Common myeloid progenitor, CD34-positive (primary cell): ENCODE data around the gene DAGLA.

Experiments used
- CTCF ChIA-PET: fragments of 350-600 bp; sonication (Branson Sonifier 250); formaldehyde crosslinking; loops from one replicate; lab custom pipeline; 2021; ENCODE audit warnings: antibody characterized with exemption; lab: Charles Lee
- POLR2A ChIA-PET: fragments of 350-600 bp; sonication (Branson Sonifier 250); formaldehyde crosslinking; loops from one replicate; lab custom pipeline; 2021; ENCODE audit warnings: antibody characterized with exemption; lab: Charles Lee
- DNase-seq, 3 donors: peaks; one replicate each; pipeline versions ENCODE4 v3.0.0 to v3.0.0-alpha.2; 2013
- H3K27ac ChIP-seq, 2 experiments: 1 replicate in 1 of 2; 2 replicates in 1 of 2; pipeline ENCODE4 v1.7.0; 2013; ENCODE audit warnings: inconsistent platforms in 2 of 2, low read length in 2 of 2, mild to moderate bottlenecking in 2 of 2, low read depth in 1 of 2, moderate library complexity in 1 of 2; ENCODE audit not compliant: severe bottlenecking in 2 of 2, insufficient read depth in 1 of 2, poor library complexity in 1 of 2
- H3K27me3 ChIP-seq, 5 experiments: replicated peaks in 2 of 5; 1 replicate in 3 of 5; 2 replicates in 2 of 5; pipeline versions ENCODE4 v1.6.1 to v1.7.0; 2013; ENCODE audit warnings: low read length in 4 of 5, mild to moderate bottlenecking in 2 of 5, moderate library complexity in 2 of 5, inconsistent platforms in 1 of 5; ENCODE audit not compliant: insufficient read depth in 5 of 5, control insufficient read depth in 4 of 5
- H3K36me3 ChIP-seq, 4 experiments: 1 replicate in 2 of 4; 2 replicates in 2 of 4; pipeline versions ENCODE4 v1.6.1 to v1.7.0; 2013; ENCODE audit warnings: low read length in 3 of 4, control low read depth in 1 of 4, mild to moderate bottlenecking in 1 of 4; ENCODE audit not compliant: control insufficient read depth in 4 of 4, insufficient read depth in 4 of 4
- H3K4me1 ChIP-seq, 4 experiments: 1 replicate in 3 of 4; 2 replicates in 1 of 4; pipeline versions ENCODE4 v1.6.1 to v1.7.1; 2013; ENCODE audit warnings: low read length in 3 of 4, mild to moderate bottlenecking in 3 of 4, control low read depth in 1 of 4, inconsistent platforms in 1 of 4, moderate library complexity in 1 of 4; ENCODE audit not compliant: control insufficient read depth in 4 of 4, insufficient read depth in 4 of 4; ENCODE audit errors: control extremely low read depth in 1 of 4
- H3K4me3 ChIP-seq, 7 experiments: 1 replicate in 4 of 7; 2 replicates in 3 of 7; pipeline versions ENCODE4 v1.5.1 to v1.7.0; 2013; ENCODE audit warnings: mild to moderate bottlenecking in 7 of 7, low read length in 6 of 7, moderate library complexity in 6 of 7, inconsistent platforms in 2 of 7, low read depth in 2 of 7, control low read depth in 1 of 7; ENCODE audit not compliant: insufficient read depth in 4 of 7, control insufficient read depth in 1 of 7; ENCODE audit errors: extremely low read depth in 1 of 7
- H3K9me3 ChIP-seq, 5 experiments: 1 replicate in 4 of 5; 2 replicates in 1 of 5; pipeline versions ENCODE4 v1.6.1 to v1.7.1; 2013; ENCODE audit warnings: low read length in 4 of 5, mild to moderate bottlenecking in 2 of 5, inconsistent platforms in 1 of 5, low read depth in 1 of 5, moderate library complexity in 1 of 5; ENCODE audit not compliant: control insufficient read depth in 4 of 5, insufficient read depth in 2 of 5; ENCODE audit errors: control extremely low read depth in 1 of 5
- WGBS: methylation state at CpG from one replicate; pipeline ENCODE4 v1.1.5; 2013; ENCODE audit not compliant: insufficient coverage; 5-methylcytosine and 5-hydroxymethylcytosine counted together

Gene DAGLA

DNA sequence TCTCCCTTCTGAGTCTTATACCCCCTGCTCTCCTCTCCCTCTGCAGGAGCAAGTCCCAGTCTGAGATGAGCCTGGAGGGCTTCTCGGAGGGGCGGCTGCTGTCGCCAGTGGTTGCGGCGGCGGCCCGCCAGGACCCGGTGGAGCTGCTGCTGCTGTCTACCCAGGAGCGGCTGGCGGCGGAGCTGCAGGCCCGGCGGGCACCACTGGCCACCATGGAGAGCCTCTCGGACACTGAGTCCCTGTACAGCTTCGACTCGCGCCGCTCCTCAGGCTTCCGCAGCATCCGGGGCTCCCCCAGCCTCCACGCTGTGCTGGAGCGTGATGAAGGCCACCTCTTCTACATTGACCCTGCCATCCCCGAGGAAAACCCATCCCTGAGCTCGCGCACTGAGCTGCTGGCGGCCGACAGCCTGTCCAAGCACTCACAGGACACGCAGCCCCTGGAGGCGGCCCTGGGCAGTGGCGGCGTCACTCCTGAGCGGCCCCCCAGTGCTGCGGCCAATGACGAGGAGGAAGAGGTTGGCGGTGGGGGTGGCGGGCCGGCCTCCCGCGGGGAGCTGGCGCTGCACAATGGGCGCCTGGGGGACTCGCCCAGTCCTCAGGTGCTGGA lies 63.4 kb downstream of the DAGLA start:
- peaks cover 0 to 5% (median 2%) of the 10 kb centered on the region in 4 experiments for H3K4me1 ChIP-seq
- H3K27me3 ChIP-seq, result peaks cover 0 to 2% (median 0%) of the 10 kb centered on the region in 5 experiments
- H3K36me3 ChIP-seq, result no peaks in the 10 kb centered on the region
- H3K27ac ChIP-seq, result no peak overlapping the region
- 91% methylated on average over 23 of the region's 42 CpGs for WGBS
- POLR2A ChIA-PET, result no interaction called here
- H3K4me3 ChIP-seq, result no peak overlapping the region
- CTCF ChIA-PET, result interaction anchor here (0.7 to 1.7 kb wide), 7 partner anchors 10 to 85 kb away, joined by 3 to 11 read pairs (median 3); no protein-coding TSS in a partner anchor
- no peaks in the 10 kb centered on the region for H3K9me3 ChIP-seq
- DNase-seq, result no peak

DNA sequence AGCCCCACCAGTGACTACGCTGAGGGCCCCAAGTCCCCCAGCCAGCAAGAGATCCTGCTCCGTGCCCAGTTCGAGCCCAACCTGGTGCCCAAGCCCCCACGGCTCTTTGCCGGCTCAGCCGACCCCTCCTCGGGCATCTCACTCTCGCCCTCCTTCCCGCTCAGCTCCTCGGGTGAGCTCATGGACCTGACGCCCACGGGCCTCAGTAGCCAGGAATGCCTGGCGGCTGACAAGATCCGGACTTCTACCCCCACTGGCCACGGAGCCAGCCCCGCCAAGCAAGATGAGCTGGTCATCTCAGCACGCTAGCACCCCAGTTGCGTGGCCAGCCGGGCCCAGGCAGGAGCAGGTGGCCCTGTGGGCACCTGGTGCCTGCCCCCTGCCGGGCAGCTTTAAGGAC lies 64.0 kb downstream of the DAGLA start:
- 96% methylated on average over 20 of the region's 20 CpGs for WGBS
- Histone ChIP-seq H3K4me1 (peaks cover 0 to 5% (median 2%) of the 10 kb centered on the region in 4 experiments), H3K36me3 (no peaks in the 10 kb centered on the region), H3K27ac (no peak overlapping the region), H3K27me3 (peaks cover 0 to 2% (median 0%) of the 10 kb centered on the region in 5 experiments), H3K9me3 (no peaks in the 10 kb centered on the region), H3K4me3 (no peak overlapping the region)
- DNase-seq, result no peak
- POLR2A ChIA-PET, result no interaction called here
- CTCF ChIA-PET, result interaction anchor here (1.5 to 1.7 kb wide), 5 partner anchors 10 to 54 kb away, joined by 3 to 11 read pairs (median 4); no protein-coding TSS in a partner anchor

DNA sequence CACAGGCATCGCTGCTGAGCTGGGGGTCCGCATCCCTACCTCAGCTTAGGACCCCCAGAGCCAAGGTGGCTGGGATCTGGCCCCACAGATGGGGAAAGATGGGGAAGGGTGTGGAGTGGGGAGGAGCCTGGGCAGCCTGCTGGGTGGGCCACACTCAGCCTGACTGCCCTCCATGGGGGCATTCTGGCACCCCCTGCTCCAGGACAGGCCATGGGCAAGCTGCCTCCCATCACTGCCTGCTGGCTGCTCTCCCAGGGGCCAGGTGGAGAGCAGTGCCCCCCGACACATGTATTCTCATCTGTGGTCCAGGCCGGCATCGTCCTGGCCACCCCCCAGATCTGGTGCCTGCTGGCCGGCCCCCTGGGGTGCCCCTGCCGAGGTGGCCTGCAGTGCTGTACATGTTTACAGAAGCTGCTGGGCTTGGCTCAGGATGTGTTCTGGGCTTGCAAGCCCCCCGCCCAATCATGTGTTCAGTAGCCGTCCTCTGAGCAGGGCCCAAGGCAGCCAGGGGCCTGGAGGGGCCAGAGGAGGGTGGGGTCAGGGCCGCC lies 64.5 kb downstream of the DAGLA start:
- Histone ChIP-seq H3K36me3 (no peaks in the 10 kb centered on the region), H3K4me3 (no peak overlapping the region), H3K9me3 (no peaks in the 10 kb centered on the region), H3K4me1 (peaks cover 0 to 5% (median 2%) of the 10 kb centered on the region in 4 experiments), H3K27ac (no peak overlapping the region), H3K27me3 (peaks cover 0 to 2% (median 0%) of the 10 kb centered on the region in 5 experiments)
- ChIA-PET POLR2A (no interaction called here), CTCF (interaction anchor here (1.1 to 3.2 kb wide), 7 partner anchors 11 to 54 kb away, joined by 3 to 19 read pairs (median 4); no protein-coding TSS in a partner anchor)
- DNase-seq, result no peak
- 84% methylated on average over 6 of the region's 10 CpGs for WGBS

DNA sequence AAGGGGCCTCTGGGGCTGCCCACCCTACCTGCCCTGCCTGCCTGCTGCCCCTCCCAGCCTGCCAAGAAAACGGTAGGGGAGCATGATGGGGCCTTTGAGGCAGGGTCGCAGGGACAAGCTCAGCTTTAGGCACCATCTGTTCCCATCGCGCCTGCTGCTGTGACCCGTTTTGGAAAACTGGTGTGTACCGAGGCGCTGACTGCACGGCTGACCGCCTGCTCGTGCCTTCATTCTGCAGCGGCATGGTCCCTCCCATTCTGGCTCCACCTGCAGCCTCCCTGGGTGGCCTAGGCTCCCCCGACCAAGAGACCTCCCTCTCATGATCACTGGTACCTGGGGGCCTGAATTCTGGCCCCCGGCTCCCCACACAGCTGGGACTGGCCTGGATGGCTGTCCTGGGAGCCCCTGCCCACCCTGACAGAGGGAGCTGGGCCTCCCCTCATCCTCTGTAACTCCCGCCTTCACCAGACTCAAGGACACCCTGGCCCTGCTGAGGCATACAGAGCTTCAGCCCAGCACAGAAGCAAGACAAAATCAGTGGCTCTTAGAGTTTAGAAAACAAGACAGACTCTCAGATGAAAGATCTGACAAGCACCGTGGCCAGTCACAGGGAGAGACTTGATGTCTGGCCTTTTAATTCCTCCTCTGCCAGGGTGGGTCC lies 65.7 kb downstream of the DAGLA start:
- ChIA-PET CTCF (interaction anchor here (1.1 to 3.2 kb wide), 4 partner anchors 10 to 43 kb away, joined by 3 to 19 read pairs (median 10); no protein-coding TSS in a partner anchor), POLR2A (interaction anchor here (0.6 kb wide), 1 partner anchor 104 kb away, joined by 3 read pairs; no protein-coding TSS in a partner anchor)
- Histone ChIP-seq H3K27ac (no peak overlapping the region), H3K36me3 (no peaks in the 10 kb centered on the region), H3K9me3 (no peaks in the 10 kb centered on the region), H3K27me3 (peaks cover 0 to 3% (median 0%) of the 10 kb centered on the region in 5 experiments), H3K4me1 (peaks cover 0 to 8% (median 2%) of the 10 kb centered on the region in 4 experiments), H3K4me3 (no peak overlapping the region)
- DNase-seq, result no peak
- WGBS, result 98% methylated on average over 14 of the region's 15 CpGs

DNA sequence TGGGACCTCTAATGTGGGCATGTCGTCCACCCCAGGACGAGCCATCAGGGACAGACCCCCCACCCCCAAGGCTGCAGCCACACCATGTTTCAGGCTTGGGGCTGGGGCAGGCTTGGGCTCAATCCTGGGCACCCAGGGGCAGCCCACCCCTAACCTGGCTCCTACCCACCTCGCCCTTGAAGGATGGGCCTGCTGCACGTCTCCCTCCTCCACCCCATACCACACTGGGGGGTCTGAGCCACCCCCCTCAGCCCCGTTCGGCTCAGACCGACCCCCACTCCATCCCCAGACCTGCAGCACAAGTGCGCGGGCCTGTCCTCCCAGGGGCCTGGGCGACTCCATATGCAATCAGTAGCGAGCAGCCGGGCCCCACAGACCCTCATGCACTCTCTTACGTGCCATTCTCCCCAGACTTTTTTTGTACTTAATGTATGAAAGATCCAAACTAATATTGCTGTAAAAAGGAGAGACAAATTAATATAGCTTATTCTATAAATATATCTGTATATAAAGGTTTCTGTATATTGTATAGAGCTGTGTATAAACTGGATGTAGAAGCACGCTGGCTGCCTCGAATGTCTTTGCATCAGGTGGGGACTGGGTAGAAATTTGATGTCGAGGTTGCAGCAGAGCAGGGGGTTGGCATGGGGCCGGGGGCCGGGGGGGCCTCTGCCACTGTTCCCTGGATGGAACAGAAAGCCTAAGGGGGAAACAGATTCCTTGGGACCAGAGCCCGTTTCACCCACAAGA lies 66.4 kb downstream of the DAGLA start:
- peaks cover 0 to 8% (median 2%) of the 10 kb centered on the region in 4 experiments for H3K4me1 ChIP-seq
- ChIA-PET CTCF (interaction anchor here (0.6 to 3.3 kb wide), 13 partner anchors 8 to 164 kb away, joined by 3 to 19 read pairs (median 4); no protein-coding TSS in a partner anchor), POLR2A (interaction anchor here (0.6 kb wide), 1 partner anchor 103 kb away, joined by 3 read pairs; no protein-coding TSS in a partner anchor)
- WGBS, result 97% methylated on average over 13 of the region's 19 CpGs
- no peak overlapping the region for H3K27ac ChIP-seq
- peaks cover 0 to 7% (median 0%) of the 10 kb centered on the region in 5 experiments for H3K27me3 ChIP-seq
- H3K36me3 ChIP-seq, result no peaks in the 10 kb centered on the region
- no peaks in the 10 kb centered on the region for H3K9me3 ChIP-seq
- H3K4me3 ChIP-seq, result no peak overlapping the region
- DNase-seq, result no peak

DNA sequence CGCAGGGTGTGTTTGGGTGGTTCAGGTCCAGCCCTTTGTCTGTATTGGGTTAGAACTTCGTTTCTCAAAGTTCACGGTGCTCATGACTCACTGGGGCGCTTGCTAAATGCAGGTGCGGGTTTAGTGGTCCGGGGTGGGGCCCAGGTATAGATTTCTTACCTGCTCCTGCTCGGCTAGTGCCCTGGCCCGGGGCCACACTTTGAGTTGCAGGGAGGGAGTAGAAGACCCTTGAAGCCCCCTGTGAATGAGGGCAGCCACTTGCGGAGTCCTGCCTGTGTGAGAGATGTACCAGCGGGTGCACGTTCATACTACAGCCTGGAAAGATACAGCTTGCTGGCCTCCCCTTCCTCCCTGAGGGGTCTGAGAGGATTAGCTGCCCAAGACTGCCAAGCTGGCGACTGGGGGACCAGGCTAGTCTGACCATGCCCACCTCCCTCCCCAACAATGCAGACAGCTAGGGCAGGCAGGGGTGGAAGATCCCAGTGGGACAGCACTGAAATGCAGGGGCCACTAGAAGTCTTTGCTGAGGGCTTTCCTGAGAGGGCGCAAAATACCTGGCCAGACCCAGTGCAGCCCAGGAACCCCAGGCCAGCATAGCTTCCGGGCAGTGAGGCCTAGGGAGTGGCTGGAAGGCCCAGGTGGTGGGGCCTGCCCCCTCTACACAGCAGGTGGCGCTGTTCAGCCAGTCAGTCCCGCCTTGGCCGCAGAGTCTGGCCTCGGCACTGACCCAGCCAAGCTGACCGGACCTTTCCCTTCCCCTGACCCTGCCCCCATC lies 67.2 kb downstream of the DAGLA start:
- 84% methylated on average over 14 of the region's 19 CpGs for WGBS
- ChIA-PET POLR2A (no interaction called here), CTCF (interaction anchor here (0.6 to 3.3 kb wide), 16 partner anchors 9 to 163 kb away, joined by 3 to 19 read pairs (median 4); no protein-coding TSS in a partner anchor)
- H3K27ac ChIP-seq, result no peak overlapping the region
- DNase-seq, result peak in 2 of 3 donors; percentile 37 to 43
- H3K4me3 ChIP-seq, result no peak overlapping the region
- no peaks in the 10 kb centered on the region for H3K36me3 ChIP-seq
- H3K4me1 ChIP-seq, result peaks cover 0 to 4% (median 3%) of the 10 kb centered on the region in 4 experiments
- H3K9me3 ChIP-seq, result no peaks in the 10 kb centered on the region
- peaks cover 0 to 12% (median 2%) of the 10 kb centered on the region in 5 experiments for H3K27me3 ChIP-seq
